ENCODE data around the gene CCDC86. TPM values are rescaled to one million over a fixed set of nuclear protein-coding genes. Genes with fewer than 3 reads are reported as not detected.
A peak's percentile ranks its signal among the peaks of the same experiment; 100 is the strongest.

CCDC86 gene
- total RNA-seq, 2 experiments from 2014 or later, result 19.2 to 23.2 TPM

DNA sequence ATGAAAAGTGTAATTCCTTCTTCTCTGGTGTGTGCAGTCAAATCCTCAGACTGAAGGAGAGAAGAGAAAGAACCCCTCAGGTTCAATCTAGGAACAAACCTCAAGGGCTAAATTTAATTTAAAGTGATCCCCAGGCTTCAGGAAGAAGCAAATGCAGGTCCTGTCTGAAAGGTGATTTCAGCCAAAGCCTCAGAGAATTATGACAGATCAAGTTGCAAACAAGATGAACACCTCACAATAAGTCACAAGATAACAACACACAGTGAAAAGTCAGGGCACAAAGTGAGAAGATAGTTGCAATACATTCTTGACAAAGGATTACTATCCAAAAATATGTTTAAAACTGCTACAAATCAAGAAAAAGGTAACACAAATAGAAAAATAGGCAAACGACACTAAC, 37.2 kb downstream of the CCDC86 start:
- H3K27me3 Mint-ChIP-seq, result no peaks in the 10 kb centered on the region
- no peak overlapping the region for H3K4me3 Mint-ChIP-seq
- H3K27ac Mint-ChIP-seq, result no peak overlapping the region
- no peaks in the 10 kb centered on the region for H3K9me3 Mint-ChIP-seq
- peaks cover 12% of the 10 kb centered on the region for H3K36me3 Mint-ChIP-seq (ENCODE audit: low read depth)
- no peak for DNase-seq
- ChIA-PET CTCF (interaction anchor here (1.3 kb wide), 1 partner anchor 8 kb away, joined by 3 read pairs; no protein-coding TSS in a partner anchor), POLR2A (no interaction called here)
- peaks cover 8% of the 10 kb centered on the region for H3K4me1 Mint-ChIP-seq

- H3K4me3 Mint-ChIP-seq, result no peak overlapping the region
- H3K27ac Mint-ChIP-seq, result no peak overlapping the region
- peaks cover 8% of the 10 kb centered on the region for H3K4me1 Mint-ChIP-seq
- POLR2A ChIA-PET, result no interaction called here
- peaks cover 14% of the 10 kb centered on the region for H3K36me3 Mint-ChIP-seq (ENCODE audit: low read depth)
- DNase-seq, result no peak
- no peaks in the 10 kb centered on the region for H3K27me3 Mint-ChIP-seq
- H3K9me3 Mint-ChIP-seq, result no peaks in the 10 kb centered on the region
- CTCF ChIA-PET, result interaction anchor here (0.9 kb wide), 1 partner anchor 9 kb away, joined by 4 read pairs; no protein-coding TSS in a partner anchor
Measured at GRCh38 chr11:60879971-60880588, 38.2 kb downstream of the CCDC86 start.

DNA sequence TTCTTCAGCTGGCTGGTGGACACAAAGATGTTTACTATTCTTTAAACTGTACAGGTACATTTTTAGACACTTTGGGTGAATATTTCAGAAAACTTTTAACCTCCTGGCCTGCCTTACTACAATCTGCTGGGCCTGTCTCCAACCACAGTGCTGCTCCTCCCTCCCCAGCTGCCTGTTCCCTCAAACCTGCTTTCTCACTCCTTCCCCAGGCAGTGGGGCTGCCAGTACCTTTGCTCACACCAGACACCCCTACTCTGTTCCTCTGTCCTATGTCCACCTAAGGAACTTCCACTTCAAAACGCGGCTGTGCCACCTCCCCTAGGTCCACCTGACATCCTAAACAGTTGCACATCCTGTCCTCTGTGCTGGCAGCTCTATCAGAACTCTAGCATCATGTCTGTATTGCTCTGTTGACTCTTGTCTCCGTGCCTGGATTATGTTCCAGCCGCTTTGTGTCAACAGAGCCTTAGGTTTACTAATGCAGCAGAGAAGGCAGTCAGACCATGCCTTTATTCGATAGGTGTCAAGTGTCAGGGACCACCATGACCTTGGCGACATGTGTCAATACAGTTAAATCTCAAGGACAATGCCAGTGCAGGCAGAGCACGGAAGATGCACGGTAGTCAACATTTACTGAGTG, 38.9 kb downstream of the CCDC86 start:
- H3K4me3 Mint-ChIP-seq, result no peak overlapping the region
- peak overlapping the region; percentile 42 for H3K27ac Mint-ChIP-seq
- H3K9me3 Mint-ChIP-seq, result no peaks in the 10 kb centered on the region
- peaks cover 17% of the 10 kb centered on the region for H3K36me3 Mint-ChIP-seq (ENCODE audit: low read depth)
- ChIA-PET CTCF (interaction anchor here (0.9 to 1.2 kb wide), 2 partner anchors 9 to 11 kb away, joined by 3 to 4 read pairs; no protein-coding TSS in a partner anchor), POLR2A (no interaction called here)
- no peak for DNase-seq
- H3K27me3 Mint-ChIP-seq, result no peaks in the 10 kb centered on the region
- H3K4me1 Mint-ChIP-seq, result peaks cover 8% of the 10 kb centered on the region

DNA sequence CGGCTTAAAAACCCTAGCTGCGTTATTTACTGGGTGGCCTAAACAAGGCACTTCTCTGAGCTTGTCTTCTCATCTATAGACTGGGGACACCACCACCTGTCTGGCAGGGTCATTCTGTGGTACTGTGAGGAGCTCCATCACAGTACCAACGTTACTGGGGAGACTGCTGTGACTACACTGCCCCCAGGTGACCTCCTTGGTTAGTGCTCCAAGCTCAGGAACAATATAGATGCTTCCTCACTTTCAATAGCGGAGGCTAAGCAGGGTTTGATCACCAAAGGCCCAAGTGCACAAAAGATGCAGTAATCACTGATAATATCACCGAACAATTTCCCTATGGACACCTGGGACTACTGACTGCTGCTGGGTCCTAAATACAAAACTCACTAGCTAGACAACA, 45.6 kb downstream of the CCDC86 start:
- Mint-ChIP-seq H3K4me1 (peaks cover 3% of the 10 kb centered on the region), H3K36me3 (ENCODE audit: low read depth) (peaks cover 28% of the 10 kb centered on the region), H3K4me3 (no peak overlapping the region), H3K27me3 (no peaks in the 10 kb centered on the region), H3K9me3 (no peaks in the 10 kb centered on the region), H3K27ac (no peak overlapping the region)
- ChIA-PET POLR2A (interaction anchor here (0.5 to 0.6 kb wide), 3 partner anchors 19 to 69 kb away, joined by 3 to 7 read pairs (median 3); partner anchors contain the start of gene PRPF19), CTCF (interaction anchor here (1.0 to 2.3 kb wide), 22 partner anchors 9 to 241 kb away, joined by 3 to 42 read pairs (median 6); partner anchors contain the start of genes PTGDR2 and ZP1)
- peak; percentile 58 for DNase-seq

DNA sequence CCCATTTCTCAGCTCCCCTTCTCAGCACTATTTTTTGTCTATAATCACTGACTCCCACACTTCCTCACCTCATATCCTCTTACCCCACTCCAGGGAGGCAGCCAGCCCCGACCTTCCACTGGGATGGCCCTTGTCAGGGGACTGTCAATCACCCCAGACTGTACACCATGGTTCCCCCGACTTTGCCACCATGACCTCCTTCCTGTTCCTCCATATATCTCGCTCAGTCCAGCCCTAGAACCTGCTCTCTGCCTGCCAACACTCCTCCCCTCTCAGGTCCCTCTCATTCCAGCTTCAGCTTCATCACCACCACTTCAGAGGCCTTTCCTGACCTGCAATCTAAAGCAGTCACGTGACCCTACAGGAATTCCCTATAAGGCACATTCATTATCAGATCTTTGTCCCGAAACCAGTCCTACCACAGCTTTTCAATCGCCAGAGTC, 48.0 kb downstream of the CCDC86 start:
- H3K9me3 Mint-ChIP-seq, result no peaks in the 10 kb centered on the region
- no peak for DNase-seq
- ChIA-PET CTCF (interaction anchor here (1.2 to 1.8 kb wide), 3 partner anchors 9 to 59 kb away, joined by 4 to 8 read pairs (median 5); no protein-coding TSS in a partner anchor), POLR2A (interaction anchor here (0.6 kb wide), 1 partner anchor 43 kb away, joined by 3 read pairs; no protein-coding TSS in a partner anchor)
- H3K4me1 Mint-ChIP-seq, result peaks cover 3% of the 10 kb centered on the region
- no peak overlapping the region for H3K4me3 Mint-ChIP-seq
- H3K36me3 Mint-ChIP-seq (ENCODE audit: low read depth), result peaks cover 30% of the 10 kb centered on the region
- H3K27ac Mint-ChIP-seq, result no peak overlapping the region
- no peaks in the 10 kb centered on the region for H3K27me3 Mint-ChIP-seq

DNA sequence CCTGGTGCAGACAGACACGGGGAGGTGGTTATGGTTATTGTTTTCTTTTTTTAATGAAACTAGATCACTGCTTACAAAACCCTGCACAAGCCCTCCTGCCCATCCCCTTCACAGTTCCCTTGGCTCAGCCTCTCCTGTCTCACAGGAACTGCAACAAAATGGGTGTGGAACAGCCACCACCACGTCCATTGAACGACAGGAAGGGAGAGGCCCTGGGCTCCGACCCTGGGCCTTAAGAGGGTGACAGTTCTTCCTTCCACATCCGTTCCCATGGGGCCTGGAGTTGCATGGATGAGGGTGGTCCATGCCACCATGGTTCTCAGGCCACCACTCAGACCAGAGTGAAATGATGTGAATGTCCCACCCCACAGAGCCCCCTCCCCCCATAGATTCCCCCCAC, 48.8 kb downstream of the CCDC86 start:
- DNase-seq, result no peak
- H3K4me3 Mint-ChIP-seq, result no peak overlapping the region
- H3K9me3 Mint-ChIP-seq, result no peaks in the 10 kb centered on the region
- H3K4me1 Mint-ChIP-seq, result peaks cover 3% of the 10 kb centered on the region
- peaks cover 32% of the 10 kb centered on the region for H3K36me3 Mint-ChIP-seq (ENCODE audit: low read depth)
- ChIA-PET POLR2A (no interaction called here), CTCF (interaction anchor here (0.7 to 1.8 kb wide), 4 partner anchors 8 to 719 kb away, joined by 3 to 8 read pairs (median 4); partner anchors contain the start of gene PTGDR2)
- no peak overlapping the region for H3K27ac Mint-ChIP-seq
- no peaks in the 10 kb centered on the region for H3K27me3 Mint-ChIP-seq

- POLR2A ChIA-PET, result no interaction called here
- Mint-ChIP-seq H3K4me1 (peaks cover 2% of the 10 kb centered on the region), H3K9me3 (no peaks in the 10 kb centered on the region), H3K27ac (no peak overlapping the region), H3K27me3 (no peaks in the 10 kb centered on the region), H3K36me3 (ENCODE audit: low read depth) (peaks cover 37% of the 10 kb centered on the region), H3K4me3 (no peak overlapping the region)
- CTCF ChIA-PET, result interaction anchor here (0.6 to 1.5 kb wide), 6 partner anchors 9 to 720 kb away, joined by 3 to 6 read pairs (median 4); partner anchors contain the start of gene PTGDR2
- DNase-seq, result no peak
Measured at GRCh38 chr11:60891103-60891741, 49.3 kb downstream of the CCDC86 start.

GRCh38 chr11:60895687-60896086, 53.8 kb downstream of the CCDC86 start:
- H3K27ac Mint-ChIP-seq, result no peak overlapping the region
- DNase-seq, result no peak
- no peaks in the 10 kb centered on the region for H3K27me3 Mint-ChIP-seq
- peaks cover 70% of the 10 kb centered on the region for H3K36me3 Mint-ChIP-seq (ENCODE audit: low read depth)
- CTCF ChIA-PET, result interaction anchor here (0.9 to 5.2 kb wide), 3 partner anchors 8 to 65 kb away, joined by 3 to 20 read pairs (median 4); no protein-coding TSS in a partner anchor
- H3K9me3 Mint-ChIP-seq, result no peaks in the 10 kb centered on the region
- POLR2A ChIA-PET, result no interaction called here
- no peaks in the 10 kb centered on the region for H3K4me1 Mint-ChIP-seq
- H3K4me3 Mint-ChIP-seq, result no peak overlapping the region

DNA sequence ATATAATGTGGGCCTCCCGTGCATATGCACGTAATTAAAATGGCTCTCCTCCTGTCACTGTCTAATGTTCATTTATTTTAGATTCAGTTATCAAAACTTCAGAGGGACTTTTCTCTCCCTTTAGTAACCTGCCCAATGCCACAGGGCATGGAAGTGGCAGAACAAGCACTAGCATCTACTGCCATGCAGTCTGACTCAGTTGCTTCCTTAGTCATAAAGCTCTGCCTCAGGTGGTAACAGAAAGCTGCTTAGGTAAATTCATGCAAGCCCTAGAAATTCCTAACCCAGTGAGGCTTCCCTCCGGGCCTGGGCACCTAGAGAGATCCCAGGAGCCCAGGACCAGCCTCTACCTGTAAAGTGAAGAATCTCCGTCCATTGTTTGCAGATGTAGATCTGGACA, 55.6 kb downstream of the CCDC86 start:
- DNase-seq, result no peak
- ChIA-PET CTCF (interaction anchor here (0.8 to 5.2 kb wide), 3 partner anchors 10 to 66 kb away, joined by 3 to 20 read pairs (median 6); no protein-coding TSS in a partner anchor), POLR2A (no interaction called here)
- no peaks in the 10 kb centered on the region for H3K4me1 Mint-ChIP-seq
- H3K9me3 Mint-ChIP-seq, result no peaks in the 10 kb centered on the region
- H3K27me3 Mint-ChIP-seq, result no peaks in the 10 kb centered on the region
- H3K4me3 Mint-ChIP-seq, result no peak overlapping the region
- no peak overlapping the region for H3K27ac Mint-ChIP-seq
- H3K36me3 Mint-ChIP-seq (ENCODE audit: low read depth), result peaks cover 69% of the 10 kb centered on the region

- H3K27ac Mint-ChIP-seq, result no peak overlapping the region
- H3K9me3 Mint-ChIP-seq, result no peaks in the 10 kb centered on the region
- H3K36me3 Mint-ChIP-seq (ENCODE audit: low read depth), result peaks cover 70% of the 10 kb centered on the region
- POLR2A ChIA-PET, result no interaction called here
- H3K4me3 Mint-ChIP-seq, result no peak overlapping the region
- H3K27me3 Mint-ChIP-seq, result no peaks in the 10 kb centered on the region
- CTCF ChIA-PET, result interaction anchor here (0.6 to 5.2 kb wide), 15 partner anchors 8 to 1985 kb away, joined by 3 to 20 read pairs (median 4); partner anchors contain the start of genes PRPF19 and TMEM109
- peaks cover 8% of the 10 kb centered on the region for H3K4me1 Mint-ChIP-seq
- DNase-seq, result peak; percentile 26
Measured at GRCh38 chr11:60899046-60899936, 57.4 kb downstream of the CCDC86 start.

DNA sequence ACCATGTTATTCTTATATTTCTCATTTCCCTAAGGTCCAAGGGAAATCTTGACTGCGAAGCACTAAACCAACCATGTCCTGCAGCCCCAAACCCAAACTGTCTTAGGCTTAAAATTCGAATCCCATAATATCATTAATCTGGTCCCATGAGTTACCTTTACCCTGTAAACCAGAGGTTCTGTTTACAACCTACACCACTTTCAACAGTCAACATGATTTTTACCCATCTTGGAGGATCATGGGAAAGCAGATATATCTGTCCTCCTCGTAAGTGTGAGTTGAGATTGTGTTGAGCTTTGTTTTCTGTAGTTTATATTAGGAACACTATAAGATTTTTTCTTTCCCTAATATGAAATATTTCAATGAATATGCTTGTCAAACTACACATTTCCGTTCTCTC, 58.1 kb downstream of the CCDC86 start:
- H3K36me3 Mint-ChIP-seq (ENCODE audit: low read depth), result peaks cover 69% of the 10 kb centered on the region
- H3K27ac Mint-ChIP-seq, result no peak overlapping the region

More for the DNA sequence above, 58.1 kb downstream of the CCDC86 start:
- Mint-ChIP-seq H3K4me1 (peaks cover 14% of the 10 kb centered on the region), H3K9me3 (no peaks in the 10 kb centered on the region), H3K27me3 (no peaks in the 10 kb centered on the region), H3K4me3 (no peak overlapping the region)
- no peak for DNase-seq
- POLR2A ChIA-PET, result no interaction called here
- CTCF ChIA-PET, result interaction anchor here (0.6 to 5.2 kb wide), 11 partner anchors 8 to 1114 kb away, joined by 3 to 20 read pairs (median 5); partner anchors contain the start of gene TMEM109

Data from activated CD4-positive, alpha-beta T cell treated with anti-CD3 and anti-CD28 coated beads, Interleukin-2, amount 10 ng/mL, durations not matched to agents 7 days and 5 days (primary cell).